Non-pigmented ciliary epithelial cell (primary cell): Measurements from ENCODE around the gene KLHL29.
"Not testable (repeated sequence)": the region's sequence is repeated elsewhere in the genome, so short reads cannot be mapped to it uniquely, and the experiment has no call there.

Experiments
- DNase-seq: peaks from one replicate; pipeline ENCODE4 v3.0.0-alpha.2; 2010; ENCODE audit warnings: low read depth

KLHL29 gene

GRCh38 chr2:23367760-23368159 lies 17.2 kb upstream of the KLHL29 start:
- peak; percentile 22 for DNase-seq

GRCh38 chr2:23373666-23374065 lies 11.3 kb upstream of the KLHL29 start:
- DNase-seq = no peak

- DNase-seq = no peak
These were observed 9.5 kb upstream of the KLHL29 start for GRCh38 chr2:23375448-23375847.

GRCh38 chr2:23376075-23376474 lies 8.9 kb upstream of the KLHL29 start:
- DNase-seq = no peak

GRCh38 chr2:23376972-23377371 lies 8.0 kb upstream of the KLHL29 start:
- DNase-seq = no peak

- DNase-seq = no peak
These were observed 7.2 kb upstream of the KLHL29 start for GRCh38 chr2:23377771-23378170.

GRCh38 chr2:23378496-23378895 lies 6.5 kb upstream of the KLHL29 start:
- no peak for DNase-seq

- DNase-seq = no peak
These were observed 5.7 kb upstream of the KLHL29 start for GRCh38 chr2:23379220-23379695.

- no peak for DNase-seq
These were observed 4.4 kb upstream of the KLHL29 start for GRCh38 chr2:23380562-23381065.

GRCh38 chr2:23381084-23381483 lies 3.9 kb upstream of the KLHL29 start:
- no peak for DNase-seq

GRCh38 chr2:23381485-23381884 lies 3.5 kb upstream of the KLHL29 start:
- no peak for DNase-seq

- DNase-seq = no peak
These were observed 1.9 kb upstream of the KLHL29 start for GRCh38 chr2:23383100-23383499.

- no peak for DNase-seq
These were observed 370 bp downstream of the KLHL29 start for GRCh38 chr2:23385351-23385747.

- no peak for DNase-seq
These were observed 864 bp downstream of the KLHL29 start for GRCh38 chr2:23385748-23386338.

GRCh38 chr2:23386339-23387220 lies 1.6 kb downstream of the KLHL29 start:
- DNase-seq = no peak

GRCh38 chr2:23387221-23387550 lies 2.2 kb downstream of the KLHL29 start:
- DNase-seq = no peak

- no peak for DNase-seq
These were observed 2.9 kb downstream of the KLHL29 start for GRCh38 chr2:23387845-23388244.

- DNase-seq = no peak
These were observed 3.3 kb downstream of the KLHL29 start for GRCh38 chr2:23388294-23388693.

GRCh38 chr2:23388756-23389514 lies 4.0 kb downstream of the KLHL29 start:
- DNase-seq = no peak

GRCh38 chr2:23390152-23390551 lies 5.2 kb downstream of the KLHL29 start:
- no peak for DNase-seq

GRCh38 chr2:23391237-23391736 lies 6.3 kb downstream of the KLHL29 start:
- not testable (repeated sequence) for DNase-seq

GRCh38 chr2:23393722-23394121 lies 8.7 kb downstream of the KLHL29 start:
- DNase-seq = no peak
